Measurements from ENCODE around the gene CAP2.
"Not testable (repeated sequence)": the region's sequence is repeated elsewhere in the genome, so short reads cannot be mapped to it uniquely, and the experiment has no call there.

The CAP2 gene

GRCh38 chr6:17580518-17581048, 187.2 kb downstream of the CAP2 start:
- no peak overlapping the region for H4K12ac ChIP-seq (ENCODE audit: low read depth, low read length)
- H2BK5ac ChIP-seq (ENCODE audit: low read depth, low read length, poor library complexity): no peak overlapping the region
- no peak overlapping the region for H3K9ac ChIP-seq (ENCODE audit: low read length)
- H3K9me3 ChIP-seq (ENCODE audit: insufficient read depth, low read depth, low read length): peaks cover 6% of the 10 kb centered on the region
- no peak overlapping the region for H3K14ac ChIP-seq (ENCODE audit: low read length)
- H2BK12ac ChIP-seq (ENCODE audit: low read length): no peak overlapping the region
- H2BK120ac ChIP-seq (ENCODE audit: insufficient read depth, low read length, poor library complexity): no peak overlapping the region
- H3K27ac ChIP-seq (ENCODE audit: low read depth, low read length): no peak overlapping the region
- H3K79me1 ChIP-seq (ENCODE audit: low read length): no peaks in the 10 kb centered on the region
- no peak overlapping the region for H3K4ac ChIP-seq (ENCODE audit: low read depth, low read length)
- peak overlapping the region; percentile 4 for H3K4me2 ChIP-seq (ENCODE audit: low read length)
- H3K36me3 ChIP-seq (ENCODE audit: control insufficient read depth in 1 of 2, insufficient read depth in 2 of 2, low read length in 2 of 2): no peaks in the 10 kb centered on the region
- no peak overlapping the region for H2AK5ac ChIP-seq (ENCODE audit: low read length)
- H3K23ac ChIP-seq (ENCODE audit: low read length): no peak overlapping the region
- DNase-seq: peak; percentile 33 to 60
- no peak overlapping the region for H4K91ac ChIP-seq (ENCODE audit: low read depth, low read length)
- no peaks in the 10 kb centered on the region for H3K4me1 ChIP-seq (ENCODE audit: control insufficient read depth in 1 of 2, insufficient read depth in 2 of 2, low read length in 2 of 2)
- whole genome bisulfite sequencing (ENCODE audit: extremely low coverage, insufficient coverage, insufficient read length): no CpG with 5 or more reads among the region's 53 CpGs
- H3K18ac ChIP-seq (ENCODE audit: low read length): no peak overlapping the region
- H4K8ac ChIP-seq (ENCODE audit: low read depth, low read length): no peak overlapping the region
- H2AFZ ChIP-seq (ENCODE audit: insufficient read depth, low read length, poor library complexity): no peak overlapping the region
- no peaks in the 10 kb centered on the region for H3K27me3 ChIP-seq (ENCODE audit: insufficient read depth, low read length)
- peak overlapping the region; percentile 12 for H3K4me3 ChIP-seq (ENCODE audit: low read depth, low read length)
- no peaks in the 10 kb centered on the region for H3K79me2 ChIP-seq (ENCODE audit: control insufficient read depth, insufficient read depth, low read length, poor library complexity)

GRCh38 chr6:17581282-17581681, 187.9 kb downstream of the CAP2 start:
- not testable (repeated sequence) for H3K23ac ChIP-seq (ENCODE audit: low read length); H3K79me1 ChIP-seq (ENCODE audit: low read length); H2BK12ac ChIP-seq (ENCODE audit: low read length); H3K18ac ChIP-seq (ENCODE audit: low read length); H3K14ac ChIP-seq (ENCODE audit: low read length); H2AK5ac ChIP-seq (ENCODE audit: low read length); H3K27me3 ChIP-seq (ENCODE audit: insufficient read depth, low read length); H3K4me1 ChIP-seq (ENCODE audit: control insufficient read depth in 1 of 2, insufficient read depth in 2 of 2, low read length in 2 of 2); H4K91ac ChIP-seq (ENCODE audit: low read depth, low read length); H3K4me2 ChIP-seq (ENCODE audit: low read length); H2AFZ ChIP-seq (ENCODE audit: insufficient read depth, low read length, poor library complexity); H3K4me3 ChIP-seq (ENCODE audit: low read depth, low read length); H4K12ac ChIP-seq (ENCODE audit: low read depth, low read length); H3K9me3 ChIP-seq (ENCODE audit: insufficient read depth, low read depth, low read length); DNase-seq; H3K9ac ChIP-seq (ENCODE audit: low read length); H3K36me3 ChIP-seq (ENCODE audit: control insufficient read depth in 1 of 2, insufficient read depth in 2 of 2, low read length in 2 of 2); H2BK5ac ChIP-seq (ENCODE audit: low read depth, low read length, poor library complexity); H3K27ac ChIP-seq (ENCODE audit: low read depth, low read length); H3K79me2 ChIP-seq (ENCODE audit: control insufficient read depth, insufficient read depth, low read length, poor library complexity); H4K8ac ChIP-seq (ENCODE audit: low read depth, low read length); H2BK120ac ChIP-seq (ENCODE audit: insufficient read depth, low read length, poor library complexity); H3K4ac ChIP-seq (ENCODE audit: low read depth, low read length)
- no CpG with 5 or more reads among the region's 7 CpGs for WGBS (ENCODE audit: extremely low coverage, insufficient coverage, insufficient read length)

- no peaks in the 10 kb centered on the region for H3K4me1 ChIP-seq (ENCODE audit: control insufficient read depth in 1 of 2, insufficient read depth in 2 of 2, low read length in 2 of 2)
- no peak overlapping the region for H3K4me3 ChIP-seq (ENCODE audit: low read depth, low read length)
- H4K12ac ChIP-seq (ENCODE audit: low read depth, low read length): no peak overlapping the region
- H3K14ac ChIP-seq (ENCODE audit: low read length): no peak overlapping the region
- H2BK5ac ChIP-seq (ENCODE audit: low read depth, low read length, poor library complexity): no peak overlapping the region
- H3K4me2 ChIP-seq (ENCODE audit: low read length): no peak overlapping the region
- H2AK5ac ChIP-seq (ENCODE audit: low read length): no peak overlapping the region
- H3K36me3 ChIP-seq (ENCODE audit: control insufficient read depth in 1 of 2, insufficient read depth in 2 of 2, low read length in 2 of 2): no peaks in the 10 kb centered on the region
- no peaks in the 10 kb centered on the region for H3K79me2 ChIP-seq (ENCODE audit: control insufficient read depth, insufficient read depth, low read length, poor library complexity)
- no peak overlapping the region for H3K4ac ChIP-seq (ENCODE audit: low read depth, low read length)
- H4K91ac ChIP-seq (ENCODE audit: low read depth, low read length): no peak overlapping the region
- H2AFZ ChIP-seq (ENCODE audit: insufficient read depth, low read length, poor library complexity): no peak overlapping the region
- DNase-seq: no peak
- peaks cover 1% of the 10 kb centered on the region for H3K9me3 ChIP-seq (ENCODE audit: insufficient read depth, low read depth, low read length)
- no peak overlapping the region for H3K18ac ChIP-seq (ENCODE audit: low read length)
- no peak overlapping the region for H4K8ac ChIP-seq (ENCODE audit: low read depth, low read length)
- H3K27ac ChIP-seq (ENCODE audit: low read depth, low read length): no peak overlapping the region
- H3K79me1 ChIP-seq (ENCODE audit: low read length): no peaks in the 10 kb centered on the region
- no peak overlapping the region for H3K9ac ChIP-seq (ENCODE audit: low read length)
- no peaks in the 10 kb centered on the region for H3K27me3 ChIP-seq (ENCODE audit: insufficient read depth, low read length)
- H2BK120ac ChIP-seq (ENCODE audit: insufficient read depth, low read length, poor library complexity): no peak overlapping the region
- H2BK12ac ChIP-seq (ENCODE audit: low read length): no peak overlapping the region
- no CpG with 5 or more reads among the region's 5 CpGs for WGBS (ENCODE audit: extremely low coverage, insufficient coverage, insufficient read length)
- no peak overlapping the region for H3K23ac ChIP-seq (ENCODE audit: low read length)
Observed at GRCh38 chr6:17583811-17584210, 190.4 kb downstream of the CAP2 start.

GRCh38 chr6:17584241-17584803, 190.9 kb downstream of the CAP2 start:
- H3K9me3 ChIP-seq (ENCODE audit: insufficient read depth, low read depth, low read length): peaks cover 1% of the 10 kb centered on the region
- no peaks in the 10 kb centered on the region for H3K79me1 ChIP-seq (ENCODE audit: low read length)
- no peak overlapping the region for H2BK12ac ChIP-seq (ENCODE audit: low read length)
- peak; percentile 30 to 72 for DNase-seq
- no peak overlapping the region for H4K12ac ChIP-seq (ENCODE audit: low read depth, low read length)
- no peaks in the 10 kb centered on the region for H3K79me2 ChIP-seq (ENCODE audit: control insufficient read depth, insufficient read depth, low read length, poor library complexity)
- WGBS (ENCODE audit: extremely low coverage, insufficient coverage, insufficient read length): no CpG with 5 or more reads among the region's 7 CpGs
- H3K27me3 ChIP-seq (ENCODE audit: insufficient read depth, low read length): no peaks in the 10 kb centered on the region
- no peak overlapping the region for H3K14ac ChIP-seq (ENCODE audit: low read length)
- no peak overlapping the region for H2AK5ac ChIP-seq (ENCODE audit: low read length)
- no peak overlapping the region for H3K4me3 ChIP-seq (ENCODE audit: low read depth, low read length)
- H4K8ac ChIP-seq (ENCODE audit: low read depth, low read length): no peak overlapping the region
- peaks cover 0 to under 1% of the 10 kb centered on the region in 2 experiments for H3K4me1 ChIP-seq (ENCODE audit: control insufficient read depth in 1 of 2, insufficient read depth in 2 of 2, low read length in 2 of 2)
- no peaks in the 10 kb centered on the region for H3K36me3 ChIP-seq (ENCODE audit: control insufficient read depth in 1 of 2, insufficient read depth in 2 of 2, low read length in 2 of 2)
- H3K4ac ChIP-seq (ENCODE audit: low read depth, low read length): no peak overlapping the region
- no peak overlapping the region for H4K91ac ChIP-seq (ENCODE audit: low read depth, low read length)
- no peak overlapping the region for H3K27ac ChIP-seq (ENCODE audit: low read depth, low read length)
- H3K9ac ChIP-seq (ENCODE audit: low read length): no peak overlapping the region
- no peak overlapping the region for H2BK120ac ChIP-seq (ENCODE audit: insufficient read depth, low read length, poor library complexity)
- no peak overlapping the region for H2AFZ ChIP-seq (ENCODE audit: insufficient read depth, low read length, poor library complexity)
- no peak overlapping the region for H2BK5ac ChIP-seq (ENCODE audit: low read depth, low read length, poor library complexity)
- no peak overlapping the region for H3K18ac ChIP-seq (ENCODE audit: low read length)
- H3K23ac ChIP-seq (ENCODE audit: low read length): no peak overlapping the region
- H3K4me2 ChIP-seq (ENCODE audit: low read length): no peak overlapping the region

Measured in trophoblast cell (in vitro differentiated cells and primary cell).